IPS-18c (cell line): ENCODE results near the gene SUGCT.

Experiments used
- H3K4me3 ChIP-seq: 2 replicates; pipeline ENCODE4 v1.7.0; 2013; ENCODE audit warnings: low read depth, mild to moderate bottlenecking, low read length, moderate library complexity; ENCODE audit not compliant: insufficient read depth
- H3K9me3 ChIP-seq: one replicate; pipeline ENCODE4 v1.6.1; 2013; ENCODE audit warnings: mild to moderate bottlenecking, low read length, moderate library complexity; ENCODE audit not compliant: control insufficient read depth, insufficient read depth

Gene SUGCT

DNA sequence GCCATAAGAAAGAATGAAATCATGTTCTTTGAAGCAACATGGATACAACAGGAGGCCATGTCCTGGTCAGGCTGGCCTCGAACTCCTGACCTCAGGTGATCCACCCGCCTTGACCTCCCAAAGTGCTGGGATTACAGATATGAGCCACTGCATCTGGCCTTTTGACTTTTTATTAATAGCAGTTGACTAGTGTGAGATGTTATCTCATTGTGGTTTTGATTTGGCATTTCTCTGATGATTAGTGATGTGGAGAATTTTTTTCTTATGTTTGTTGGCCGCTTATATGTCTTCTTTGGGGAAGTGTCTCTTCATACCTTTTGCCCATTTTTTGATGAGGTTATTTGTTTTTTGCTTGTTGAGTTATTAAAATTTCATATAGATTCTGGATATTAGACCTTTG is 400.9 kb downstream of the SUGCT start:
- H3K4me3 ChIP-seq: no peak overlapping the region

DNA sequence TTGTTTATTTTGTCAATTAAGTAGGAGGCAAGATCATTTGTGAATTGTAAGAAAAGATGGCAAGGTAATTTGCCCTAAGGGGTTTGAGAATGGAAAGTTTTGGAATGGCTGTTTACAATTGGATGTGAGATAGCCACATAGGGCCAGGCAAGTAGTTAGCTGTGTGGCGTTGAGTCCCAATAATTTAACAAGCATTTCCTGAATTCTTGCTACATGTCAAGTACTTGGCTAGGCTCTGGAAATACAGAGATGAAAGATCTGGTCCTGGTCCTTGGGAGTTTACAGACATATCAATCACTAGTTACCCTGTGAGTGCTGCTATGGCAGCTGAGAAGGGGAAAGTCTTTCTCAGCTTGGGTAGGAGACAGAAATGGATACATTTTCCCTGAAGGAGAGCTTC is 401.6 kb downstream of the SUGCT start:
- no peak overlapping the region for H3K4me3 ChIP-seq
- no peaks in the 10 kb centered on the region for H3K9me3 ChIP-seq

More for the DNA sequence above, 400.9 kb downstream of the SUGCT start:
- no peaks in the 10 kb centered on the region for H3K9me3 ChIP-seq

DNA sequence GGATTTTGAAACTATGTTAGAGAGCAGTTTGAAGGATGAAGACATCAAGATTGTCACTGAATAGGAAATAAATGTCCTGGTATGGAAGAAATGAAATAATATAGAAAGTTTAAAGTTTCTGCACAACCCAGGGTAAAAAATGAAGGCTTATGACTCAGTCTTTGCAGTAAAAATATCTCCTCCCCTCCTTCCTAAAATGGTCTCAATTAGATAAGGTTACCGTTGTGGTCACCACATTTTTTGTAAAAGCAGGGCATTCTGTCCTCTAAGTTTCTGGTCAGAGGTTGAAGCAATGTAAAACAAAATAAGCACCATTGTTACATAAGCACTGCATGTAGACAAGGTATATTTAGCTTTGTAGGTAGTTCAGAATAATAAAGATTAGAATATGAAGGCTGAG is 403.5 kb downstream of the SUGCT start:
- H3K4me3 ChIP-seq: no peak overlapping the region
- no peaks in the 10 kb centered on the region for H3K9me3 ChIP-seq

DNA sequence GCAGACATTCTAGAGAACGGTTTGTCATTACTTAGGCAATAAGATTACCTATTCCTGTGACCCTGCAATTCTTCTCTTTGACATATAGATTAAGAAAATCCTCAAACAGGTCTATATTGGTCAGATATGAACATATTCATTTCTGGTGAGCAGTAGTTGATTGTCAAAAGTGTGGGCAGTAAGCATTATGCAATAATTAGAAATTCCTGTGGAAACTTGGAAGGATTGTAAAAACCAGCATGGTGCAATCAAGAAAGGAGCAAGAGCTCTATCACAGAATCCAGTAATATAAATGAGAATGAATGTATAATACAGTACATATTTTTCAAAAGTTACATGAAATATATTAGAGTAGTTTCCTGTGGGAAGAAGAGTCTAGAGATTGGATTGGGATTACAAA is 406.5 kb downstream of the SUGCT start:
- Histone ChIP-seq H3K4me3 (no peak overlapping the region), H3K9me3 (no peaks in the 10 kb centered on the region)

DNA sequence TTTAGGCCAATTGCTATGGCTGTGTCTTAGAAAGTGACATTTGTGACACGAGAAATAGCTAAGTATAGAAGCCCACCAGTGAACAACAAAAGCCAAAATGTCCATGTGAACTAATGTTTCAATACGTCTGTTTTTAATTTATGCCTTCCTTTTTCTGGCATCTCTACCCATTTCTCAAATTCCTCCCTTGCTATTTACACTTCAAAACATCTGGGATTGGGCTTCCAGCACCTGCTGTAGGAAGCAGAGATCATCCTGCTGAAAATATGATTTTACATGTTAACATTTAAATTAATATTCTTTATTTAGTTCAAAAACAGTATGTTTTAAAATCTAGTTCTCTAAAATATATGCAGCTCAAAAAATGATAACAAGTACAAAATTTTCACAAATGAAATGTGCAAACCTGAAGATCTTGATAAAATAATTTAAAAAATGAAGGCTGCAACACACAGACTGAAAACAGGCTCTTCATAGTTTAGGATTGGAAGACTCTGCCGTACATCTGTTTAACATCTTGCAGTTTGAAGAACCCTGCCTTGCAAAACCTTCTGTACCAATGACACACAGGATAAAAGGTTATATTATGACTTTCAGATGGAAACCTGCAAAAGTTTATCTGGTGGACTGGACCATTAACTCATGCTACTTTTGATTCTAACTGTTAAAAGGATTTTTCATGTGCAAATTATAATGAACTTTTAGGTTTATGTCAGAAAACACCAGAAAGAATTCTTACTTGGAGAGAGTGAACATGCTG is 408.4 kb downstream of the SUGCT start:
- Histone ChIP-seq H3K4me3 (no peak overlapping the region), H3K9me3 (no peaks in the 10 kb centered on the region)

DNA sequence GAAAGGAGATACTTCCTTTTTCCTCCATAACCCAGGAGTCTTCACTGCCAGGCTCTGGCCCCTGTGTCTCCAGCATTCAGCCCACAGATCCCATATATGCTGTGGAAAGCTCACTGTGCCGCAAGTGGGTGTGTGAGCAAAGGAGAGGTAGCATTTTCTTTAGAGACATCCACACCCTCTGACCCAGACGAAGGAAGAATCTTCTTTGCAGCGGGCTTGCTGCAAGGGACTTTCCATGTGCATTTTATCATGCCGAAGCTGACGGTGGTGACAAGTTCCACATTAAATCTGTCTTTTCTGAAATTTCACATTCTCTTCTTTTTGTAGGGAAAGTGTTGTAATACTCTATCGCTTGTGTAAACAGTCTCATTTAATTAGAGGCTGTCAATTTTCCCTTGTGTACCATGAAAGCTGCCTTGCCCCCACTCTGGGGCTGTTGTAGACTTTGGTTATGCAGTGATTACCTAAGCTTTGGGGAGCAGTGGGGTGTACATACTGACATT is 409.5 kb downstream of the SUGCT start:
- H3K4me3 ChIP-seq: no peak overlapping the region
- H3K9me3 ChIP-seq: no peaks in the 10 kb centered on the region

DNA sequence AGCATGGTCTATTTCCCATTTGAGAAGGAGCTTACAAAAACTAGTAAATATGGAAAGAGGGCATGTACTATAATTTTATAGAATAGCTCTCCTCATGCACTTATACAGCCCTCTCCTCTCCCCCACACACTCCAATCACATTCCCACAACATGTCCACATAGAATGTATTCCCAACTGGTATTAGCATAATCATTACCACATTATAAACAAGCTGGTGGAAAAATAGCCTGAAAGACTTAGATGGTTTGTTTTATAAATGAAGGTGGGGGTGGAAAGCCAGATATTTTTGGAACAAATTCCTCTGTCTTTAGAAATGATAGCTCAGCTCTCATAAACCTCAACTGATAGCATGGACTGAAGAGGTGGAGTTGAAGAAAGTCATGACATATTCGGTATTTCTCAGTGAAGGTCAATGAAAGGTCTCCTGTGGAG is 410.1 kb downstream of the SUGCT start:
- Histone ChIP-seq H3K9me3 (no peaks in the 10 kb centered on the region), H3K4me3 (no peak overlapping the region)

DNA sequence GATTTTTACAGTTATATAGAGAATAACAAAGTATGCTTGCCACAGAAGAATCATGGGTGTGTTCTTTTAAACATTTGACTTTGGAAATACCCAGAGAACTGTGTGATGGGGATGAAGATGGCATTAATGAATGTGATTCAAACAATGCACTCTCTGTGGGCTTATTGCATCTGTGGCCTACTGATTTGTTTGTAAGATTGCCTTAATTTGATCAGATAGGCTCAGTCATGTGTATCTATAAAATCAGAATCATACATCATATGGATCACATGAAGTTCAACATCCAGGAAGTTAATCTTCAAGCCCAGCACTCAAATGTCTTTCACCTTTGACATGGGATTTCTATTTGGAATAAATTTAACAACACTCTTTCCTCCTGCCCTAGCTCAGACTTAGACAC is 410.9 kb downstream of the SUGCT start:
- no peaks in the 10 kb centered on the region for H3K9me3 ChIP-seq

DNA sequence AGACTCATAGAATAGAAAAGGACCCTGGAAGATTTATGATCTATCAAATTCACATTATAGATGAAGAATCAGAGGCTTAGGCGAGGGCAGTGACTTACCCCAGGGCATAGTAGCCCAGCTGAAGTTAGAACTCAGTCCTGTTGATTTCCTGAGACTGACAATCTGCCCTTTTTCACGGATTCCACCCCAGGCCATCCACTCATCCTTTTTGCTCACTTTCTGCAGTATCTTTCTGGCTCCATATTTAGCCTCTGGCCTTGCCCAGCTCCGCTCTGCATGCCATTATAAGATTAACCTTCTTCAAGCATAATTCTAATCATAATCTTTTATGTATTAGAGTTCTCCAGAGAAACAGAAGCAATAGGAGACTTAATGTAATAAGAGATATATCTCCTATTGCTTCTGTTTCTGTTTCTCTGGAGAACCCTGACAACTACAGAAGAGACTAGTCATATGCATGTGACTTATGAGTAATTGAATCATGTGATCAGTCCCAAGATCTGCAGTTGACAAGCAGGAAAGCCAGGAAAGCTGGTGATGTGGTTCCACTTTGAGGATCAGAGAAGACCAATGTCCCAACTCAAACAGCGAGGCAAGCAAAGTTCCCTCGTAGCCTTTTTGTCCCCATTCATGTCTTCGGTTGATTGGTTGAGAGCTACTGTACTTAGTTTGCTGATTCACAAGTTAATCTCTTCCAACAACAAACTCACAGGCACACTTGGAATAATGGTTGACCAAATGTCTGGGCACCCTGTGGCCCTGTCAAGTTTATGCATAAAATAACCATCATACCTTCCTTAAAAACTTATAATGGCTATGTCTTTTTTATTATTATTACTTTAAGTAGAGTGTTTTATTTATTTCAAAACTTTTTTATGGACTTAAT is 412.1 kb downstream of the SUGCT start:
- Histone ChIP-seq H3K4me3 (no peak overlapping the region), H3K9me3 (no peaks in the 10 kb centered on the region)

More for the DNA sequence above, 410.9 kb downstream of the SUGCT start:
- H3K4me3 ChIP-seq: no peak overlapping the region

DNA sequence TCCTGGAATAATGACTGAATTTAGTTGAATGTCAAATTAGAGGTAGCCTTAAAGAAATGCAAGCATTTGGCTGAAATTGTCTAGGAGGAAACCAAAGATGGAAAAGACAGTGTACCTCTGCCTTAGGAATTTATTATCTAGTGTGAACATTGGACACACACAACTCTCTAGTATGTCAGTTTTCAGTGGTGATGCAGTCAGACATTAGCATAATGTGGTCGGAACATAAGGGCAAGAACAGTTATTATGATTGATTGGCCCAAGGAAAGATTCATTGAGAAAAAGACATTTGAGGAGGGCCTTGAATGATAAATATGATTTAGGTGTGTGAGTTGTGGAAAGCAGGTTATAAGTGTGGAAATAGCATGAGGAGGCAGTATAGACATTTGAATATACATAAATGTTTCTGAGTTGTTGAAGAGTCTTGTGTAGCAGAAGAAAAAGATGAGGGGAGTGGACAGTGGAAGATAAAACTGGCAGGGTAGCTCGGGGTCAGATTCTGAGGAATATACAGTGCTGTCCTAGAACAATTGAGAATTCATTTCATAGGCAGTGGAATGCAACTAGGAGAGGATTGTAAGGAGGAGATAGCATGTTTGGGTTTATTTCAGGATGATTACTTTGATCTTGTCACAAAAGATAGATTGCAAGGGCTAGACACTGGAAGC is 414.7 kb downstream of the SUGCT start:
- H3K9me3 ChIP-seq: no peaks in the 10 kb centered on the region
- no peak overlapping the region for H3K4me3 ChIP-seq

DNA sequence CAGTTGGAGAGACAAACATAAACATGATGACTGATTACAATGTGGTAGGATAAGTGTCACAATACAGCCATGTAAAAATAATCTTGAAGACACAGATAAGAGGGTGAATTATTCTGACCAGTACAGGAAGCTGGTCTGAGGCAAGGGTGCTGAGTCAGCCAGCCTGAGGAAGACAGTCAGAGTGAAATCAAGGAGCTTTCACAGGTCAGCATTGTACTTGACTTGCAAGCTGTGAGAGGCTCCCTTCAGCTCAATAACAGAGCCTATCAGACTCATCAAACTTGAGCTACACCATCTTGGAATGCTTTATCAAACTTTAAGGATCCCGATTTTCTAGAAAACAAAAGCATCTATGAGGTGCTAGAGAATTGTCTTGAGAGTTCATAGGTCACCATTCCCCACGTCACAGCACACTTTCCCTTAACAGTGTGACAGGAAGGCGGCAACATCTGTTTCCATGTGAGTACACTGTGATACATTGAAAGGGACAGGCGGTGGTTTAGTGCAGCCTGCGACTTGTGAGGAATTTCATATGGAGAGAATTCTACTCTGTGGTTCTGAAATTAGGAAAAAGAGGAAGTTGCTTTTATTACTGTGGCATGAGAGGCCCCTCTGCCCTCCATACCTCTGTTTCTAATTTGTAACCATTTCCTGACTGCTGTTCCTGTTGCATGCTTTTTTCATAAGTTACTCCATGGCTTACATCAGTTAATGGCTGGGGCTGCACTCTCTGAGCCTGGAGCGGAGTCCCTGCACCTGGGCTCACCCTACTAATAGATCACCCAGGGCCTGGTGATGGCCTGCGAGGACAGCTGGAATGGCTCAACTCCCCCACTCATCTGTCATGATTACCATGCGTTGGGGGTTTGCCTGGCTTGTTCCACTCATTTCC is 417.1 kb downstream of the SUGCT start:
- Histone ChIP-seq H3K4me3 (no peak overlapping the region), H3K9me3 (no peaks in the 10 kb centered on the region)

DNA sequence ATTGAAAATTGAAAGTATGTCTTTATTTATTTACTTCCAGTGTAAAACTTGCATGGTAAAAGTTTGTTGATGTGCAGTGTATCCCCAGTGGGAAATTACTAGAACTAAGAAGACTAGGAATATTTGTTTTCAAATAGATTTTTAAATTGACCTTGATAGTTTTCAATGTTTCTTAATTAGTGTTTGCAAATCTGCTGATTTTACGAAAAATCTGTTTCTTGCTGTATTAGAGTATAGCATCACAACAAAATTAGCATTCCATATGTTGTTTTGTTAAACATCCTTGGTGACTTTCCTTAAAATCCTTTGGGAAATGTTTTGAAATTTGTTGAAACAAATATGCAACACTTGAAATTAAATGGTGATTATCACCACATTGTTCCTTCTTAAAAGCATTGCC is 425.9 kb downstream of the SUGCT start:
- H3K9me3 ChIP-seq: no peaks in the 10 kb centered on the region
- H3K4me3 ChIP-seq: no peak overlapping the region

DNA sequence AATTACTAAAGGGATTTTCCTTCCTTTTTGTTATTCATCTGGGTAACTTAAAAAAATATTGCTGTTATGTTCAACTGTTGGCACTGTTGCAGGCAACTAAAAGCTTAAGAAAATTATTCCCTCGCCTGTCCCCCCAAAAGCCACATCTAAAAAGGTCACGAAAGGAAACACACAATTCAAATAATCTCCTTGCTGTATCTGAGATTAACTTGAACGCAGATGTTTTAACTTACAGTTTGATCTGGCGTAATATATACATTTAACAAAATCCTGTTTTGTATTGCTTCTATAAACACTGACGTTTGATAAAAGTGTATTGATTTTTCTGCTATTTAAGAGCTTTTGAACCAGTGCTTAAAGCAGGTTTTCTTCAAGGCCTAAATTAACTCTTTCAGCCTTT is 432.1 kb downstream of the SUGCT start:
- Histone ChIP-seq H3K4me3 (no peak overlapping the region), H3K9me3 (no peaks in the 10 kb centered on the region)

DNA sequence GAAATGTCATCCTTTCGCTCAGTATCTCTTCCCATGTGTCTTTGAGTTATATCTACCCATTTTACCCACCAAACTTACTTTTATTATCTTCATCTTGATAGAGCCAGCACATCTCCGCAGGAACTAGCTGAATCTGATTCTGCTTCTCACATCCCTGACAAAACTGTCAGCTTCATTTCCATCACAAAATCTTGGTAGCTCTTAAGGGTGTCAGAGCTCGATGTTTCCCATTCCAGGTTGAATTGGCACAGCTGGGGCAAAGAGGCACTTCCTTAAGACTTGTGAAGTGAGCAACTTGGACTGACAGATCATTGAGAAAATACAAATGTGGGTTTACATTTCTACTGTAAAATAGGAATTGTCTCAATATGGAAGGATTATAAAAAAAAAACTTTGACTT is 434.5 kb downstream of the SUGCT start:
- no peak overlapping the region for H3K4me3 ChIP-seq

DNA sequence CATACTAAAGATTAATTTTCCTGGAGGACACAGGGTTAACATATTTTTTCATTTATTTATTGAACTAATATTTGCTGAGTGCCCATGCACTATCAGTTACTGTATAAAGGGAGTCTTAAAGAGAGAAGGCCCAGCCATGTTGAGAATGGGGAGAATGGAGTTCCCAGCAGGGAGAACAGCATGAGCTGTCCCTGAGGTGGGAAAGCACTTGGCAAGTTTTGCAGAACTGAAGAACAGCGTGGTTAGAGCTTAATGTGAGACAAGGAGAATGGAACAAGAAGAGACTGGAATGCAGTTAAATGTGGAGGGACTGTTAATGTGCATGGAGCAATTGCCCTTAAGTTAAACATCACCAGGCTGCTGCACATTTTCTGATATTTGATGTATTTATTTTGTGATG is 435.4 kb downstream of the SUGCT start:
- Histone ChIP-seq H3K9me3 (no peaks in the 10 kb centered on the region), H3K4me3 (no peak overlapping the region)

More for the DNA sequence above, 434.5 kb downstream of the SUGCT start:
- H3K9me3 ChIP-seq: no peaks in the 10 kb centered on the region

DNA sequence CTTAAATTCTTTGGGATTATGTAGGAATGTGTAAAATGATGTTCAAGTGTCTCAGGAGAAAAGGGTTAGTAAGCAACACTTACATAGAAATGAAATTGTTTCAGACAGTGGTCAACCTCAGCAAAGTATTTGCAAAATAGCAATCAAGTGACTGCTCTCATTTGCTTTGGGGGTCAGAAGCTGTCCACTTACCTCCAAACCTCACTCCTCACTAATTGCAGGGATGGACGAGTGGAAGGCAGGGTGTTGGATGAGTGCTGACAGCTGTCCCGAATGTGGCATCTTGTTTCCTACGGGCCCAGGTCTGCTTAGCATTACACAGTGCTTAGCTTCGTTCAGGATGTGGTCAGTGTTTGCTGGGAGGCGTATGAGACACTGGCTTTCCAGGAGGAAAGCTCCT is 437.0 kb downstream of the SUGCT start:
- no peak overlapping the region for H3K4me3 ChIP-seq
- no peaks in the 10 kb centered on the region for H3K9me3 ChIP-seq
